Measurements from ENCODE around the gene SS18L1. TPM values are rescaled to one million over a fixed set of nuclear protein-coding genes. Genes with fewer than 3 reads are reported as not detected.

SS18L1 gene
- total and polyA plus RNA-seq, 2 experiments from 2014 or later: 6.5 to 32.6 TPM

DNA sequence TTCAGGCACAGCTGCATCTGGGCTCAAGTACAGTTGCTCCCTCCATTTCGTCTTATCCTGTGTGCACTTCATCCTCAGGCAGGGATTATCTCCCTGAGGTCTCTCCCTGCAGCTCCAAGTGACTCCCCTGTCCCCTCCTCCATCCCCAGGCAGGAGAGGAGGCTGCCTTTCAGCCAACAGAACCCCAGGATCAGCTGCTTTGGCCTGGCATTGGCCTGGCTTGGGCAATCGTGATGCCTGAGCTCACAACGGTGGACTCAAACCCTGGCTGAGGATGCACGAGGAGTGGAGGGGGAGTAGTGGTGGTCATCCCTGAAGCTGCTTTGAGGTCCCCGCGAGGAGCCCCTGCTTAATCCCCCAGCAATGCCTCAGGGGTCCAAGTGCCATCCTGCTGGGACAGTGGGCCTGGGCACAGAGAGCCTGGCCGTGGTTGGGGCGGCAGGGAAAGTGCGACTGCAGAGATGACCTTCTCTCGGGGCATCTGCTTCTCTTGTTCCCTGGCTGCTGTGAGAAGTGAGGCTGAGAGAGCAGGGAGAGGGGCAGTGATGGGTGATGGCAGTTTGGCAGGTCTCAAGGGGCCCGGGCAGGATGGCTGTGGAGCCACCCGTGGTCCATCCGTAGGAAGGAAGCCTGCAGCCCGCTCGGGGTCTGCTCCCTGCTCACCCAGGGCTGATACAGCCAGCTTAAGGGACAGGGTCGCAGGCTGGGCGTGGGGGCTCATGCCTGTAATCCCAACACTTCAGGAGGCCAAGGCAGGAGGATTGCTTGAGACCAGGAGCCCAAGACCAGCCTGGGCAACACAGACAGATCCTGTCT, 82.5 kb downstream of the SS18L1 start:
- Mint-ChIP-seq H3K36me3 (ENCODE audit: low read depth) (no peaks in the 10 kb centered on the region; the same call in 2 of the 3 replicates), H3K4me3 (no peak overlapping the region), H3K27me3 (ENCODE audit: insufficient read depth, low read depth, poor library complexity) (peaks cover 12% of the 10 kb centered on the region), H3K9me3 (no peaks in the 10 kb centered on the region), H3K4me1 (peaks cover 16% of the 10 kb centered on the region), H3K27ac (no peak overlapping the region)
- Histone ChIP-seq H3K27me3 (ENCODE audit: insufficient read depth) (peaks cover 14% of the 10 kb centered on the region), H3K4me2 (no peak overlapping the region), H3K4me1 (ENCODE audit: insufficient read depth) (peaks cover 5% of the 10 kb centered on the region; the same call in 1 of the 2 replicates), H3K36me3 (ENCODE audit: insufficient read depth) (no peaks in the 10 kb centered on the region), H3K4me3 (no peak overlapping the region), H3F3A (replicated peaks; ENCODE audit: low read depth) (no peaks in the 10 kb centered on the region), H4K20me1 (replicated peaks; ENCODE audit: insufficient read depth) (no peaks in the 10 kb centered on the region), H2AFZ (no peak overlapping the region), H3K79me2 (replicated peaks; ENCODE audit: insufficient read depth) (no peaks in the 10 kb centered on the region), H3K9me2 (ENCODE audit: insufficient read depth) (no peaks in the 10 kb centered on the region), H3K27ac (ENCODE audit: low read depth) (no peak overlapping the region)
- TF ChIP-seq POLR2AphosphoS5 (IDR thresholded peaks at IDR 0.05; ENCODE audit: low read depth) (no peak), ZNF114 (CRISPR knock-in tag; IDR thresholded peaks at IDR 0.05) (no peak), STAT1 (IDR thresholded peaks at IDR 0.05; ENCODE audit: unreplicated experiment) (no peak), JUNB (IDR thresholded peaks at IDR 0.05; ENCODE audit: unreplicated experiment) (no peak), EZH2 (IDR thresholded peaks at IDR 0.05; ENCODE audit: low read depth, unreplicated experiment) (no peak), ZNF331 (CRISPR knock-in tag; IDR thresholded peaks at IDR 0.05; ENCODE audit: low read depth) (no peak), EZH2phosphoT487 (IDR thresholded peaks at IDR 0.05; ENCODE audit: unreplicated experiment) (no peak), NANOG (IDR thresholded peaks at IDR 0.05; ENCODE audit: borderline replicate concordance) (no peak), CREB1 (CRISPR knock-in tag; IDR thresholded peaks at IDR 0.05; ENCODE audit: low read depth) (no peak)
- TF ChIP-seq, protein P1, sequence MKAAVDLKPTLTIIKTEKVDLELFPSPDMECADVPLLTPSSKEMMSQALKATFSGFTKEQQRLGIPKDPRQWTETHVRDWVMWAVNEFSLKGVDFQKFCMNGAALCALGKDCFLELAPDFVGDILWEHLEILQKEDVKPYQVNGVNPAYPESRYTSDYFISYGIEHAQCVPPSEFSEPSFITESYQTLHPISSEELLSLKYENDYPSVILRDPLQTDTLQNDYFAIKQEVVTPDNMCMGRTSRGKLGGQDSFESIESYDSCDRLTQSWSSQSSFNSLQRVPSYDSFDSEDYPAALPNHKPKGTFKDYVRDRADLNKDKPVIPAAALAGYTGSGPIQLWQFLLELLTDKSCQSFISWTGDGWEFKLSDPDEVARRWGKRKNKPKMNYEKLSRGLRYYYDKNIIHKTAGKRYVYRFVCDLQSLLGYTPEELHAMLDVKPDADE (IDR thresholded peaks at IDR 0.05): no peak
- TF ChIP-seq, protein P2, sequence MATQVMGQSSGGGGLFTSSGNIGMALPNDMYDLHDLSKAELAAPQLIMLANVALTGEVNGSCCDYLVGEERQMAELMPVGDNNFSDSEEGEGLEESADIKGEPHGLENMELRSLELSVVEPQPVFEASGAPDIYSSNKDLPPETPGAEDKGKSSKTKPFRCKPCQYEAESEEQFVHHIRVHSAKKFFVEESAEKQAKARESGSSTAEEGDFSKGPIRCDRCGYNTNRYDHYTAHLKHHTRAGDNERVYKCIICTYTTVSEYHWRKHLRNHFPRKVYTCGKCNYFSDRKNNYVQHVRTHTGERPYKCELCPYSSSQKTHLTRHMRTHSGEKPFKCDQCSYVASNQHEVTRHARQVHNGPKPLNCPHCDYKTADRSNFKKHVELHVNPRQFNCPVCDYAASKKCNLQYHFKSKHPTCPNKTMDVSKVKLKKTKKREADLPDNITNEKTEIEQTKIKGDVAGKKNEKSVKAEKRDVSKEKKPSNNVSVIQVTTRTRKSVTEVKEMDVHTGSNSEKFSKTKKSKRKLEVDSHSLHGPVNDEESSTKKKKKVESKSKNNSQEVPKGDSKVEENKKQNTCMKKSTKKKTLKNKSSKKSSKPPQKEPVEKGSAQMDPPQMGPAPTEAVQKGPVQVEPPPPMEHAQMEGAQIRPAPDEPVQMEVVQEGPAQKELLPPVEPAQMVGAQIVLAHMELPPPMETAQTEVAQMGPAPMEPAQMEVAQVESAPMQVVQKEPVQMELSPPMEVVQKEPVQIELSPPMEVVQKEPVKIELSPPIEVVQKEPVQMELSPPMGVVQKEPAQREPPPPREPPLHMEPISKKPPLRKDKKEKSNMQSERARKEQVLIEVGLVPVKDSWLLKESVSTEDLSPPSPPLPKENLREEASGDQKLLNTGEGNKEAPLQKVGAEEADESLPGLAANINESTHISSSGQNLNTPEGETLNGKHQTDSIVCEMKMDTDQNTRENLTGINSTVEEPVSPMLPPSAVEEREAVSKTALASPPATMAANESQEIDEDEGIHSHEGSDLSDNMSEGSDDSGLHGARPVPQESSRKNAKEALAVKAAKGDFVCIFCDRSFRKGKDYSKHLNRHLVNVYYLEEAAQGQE (IDR thresholded peaks at IDR 0.05; ENCODE audit: unreplicated experiment): no peak
- TF ChIP-seq, protein P3, sequence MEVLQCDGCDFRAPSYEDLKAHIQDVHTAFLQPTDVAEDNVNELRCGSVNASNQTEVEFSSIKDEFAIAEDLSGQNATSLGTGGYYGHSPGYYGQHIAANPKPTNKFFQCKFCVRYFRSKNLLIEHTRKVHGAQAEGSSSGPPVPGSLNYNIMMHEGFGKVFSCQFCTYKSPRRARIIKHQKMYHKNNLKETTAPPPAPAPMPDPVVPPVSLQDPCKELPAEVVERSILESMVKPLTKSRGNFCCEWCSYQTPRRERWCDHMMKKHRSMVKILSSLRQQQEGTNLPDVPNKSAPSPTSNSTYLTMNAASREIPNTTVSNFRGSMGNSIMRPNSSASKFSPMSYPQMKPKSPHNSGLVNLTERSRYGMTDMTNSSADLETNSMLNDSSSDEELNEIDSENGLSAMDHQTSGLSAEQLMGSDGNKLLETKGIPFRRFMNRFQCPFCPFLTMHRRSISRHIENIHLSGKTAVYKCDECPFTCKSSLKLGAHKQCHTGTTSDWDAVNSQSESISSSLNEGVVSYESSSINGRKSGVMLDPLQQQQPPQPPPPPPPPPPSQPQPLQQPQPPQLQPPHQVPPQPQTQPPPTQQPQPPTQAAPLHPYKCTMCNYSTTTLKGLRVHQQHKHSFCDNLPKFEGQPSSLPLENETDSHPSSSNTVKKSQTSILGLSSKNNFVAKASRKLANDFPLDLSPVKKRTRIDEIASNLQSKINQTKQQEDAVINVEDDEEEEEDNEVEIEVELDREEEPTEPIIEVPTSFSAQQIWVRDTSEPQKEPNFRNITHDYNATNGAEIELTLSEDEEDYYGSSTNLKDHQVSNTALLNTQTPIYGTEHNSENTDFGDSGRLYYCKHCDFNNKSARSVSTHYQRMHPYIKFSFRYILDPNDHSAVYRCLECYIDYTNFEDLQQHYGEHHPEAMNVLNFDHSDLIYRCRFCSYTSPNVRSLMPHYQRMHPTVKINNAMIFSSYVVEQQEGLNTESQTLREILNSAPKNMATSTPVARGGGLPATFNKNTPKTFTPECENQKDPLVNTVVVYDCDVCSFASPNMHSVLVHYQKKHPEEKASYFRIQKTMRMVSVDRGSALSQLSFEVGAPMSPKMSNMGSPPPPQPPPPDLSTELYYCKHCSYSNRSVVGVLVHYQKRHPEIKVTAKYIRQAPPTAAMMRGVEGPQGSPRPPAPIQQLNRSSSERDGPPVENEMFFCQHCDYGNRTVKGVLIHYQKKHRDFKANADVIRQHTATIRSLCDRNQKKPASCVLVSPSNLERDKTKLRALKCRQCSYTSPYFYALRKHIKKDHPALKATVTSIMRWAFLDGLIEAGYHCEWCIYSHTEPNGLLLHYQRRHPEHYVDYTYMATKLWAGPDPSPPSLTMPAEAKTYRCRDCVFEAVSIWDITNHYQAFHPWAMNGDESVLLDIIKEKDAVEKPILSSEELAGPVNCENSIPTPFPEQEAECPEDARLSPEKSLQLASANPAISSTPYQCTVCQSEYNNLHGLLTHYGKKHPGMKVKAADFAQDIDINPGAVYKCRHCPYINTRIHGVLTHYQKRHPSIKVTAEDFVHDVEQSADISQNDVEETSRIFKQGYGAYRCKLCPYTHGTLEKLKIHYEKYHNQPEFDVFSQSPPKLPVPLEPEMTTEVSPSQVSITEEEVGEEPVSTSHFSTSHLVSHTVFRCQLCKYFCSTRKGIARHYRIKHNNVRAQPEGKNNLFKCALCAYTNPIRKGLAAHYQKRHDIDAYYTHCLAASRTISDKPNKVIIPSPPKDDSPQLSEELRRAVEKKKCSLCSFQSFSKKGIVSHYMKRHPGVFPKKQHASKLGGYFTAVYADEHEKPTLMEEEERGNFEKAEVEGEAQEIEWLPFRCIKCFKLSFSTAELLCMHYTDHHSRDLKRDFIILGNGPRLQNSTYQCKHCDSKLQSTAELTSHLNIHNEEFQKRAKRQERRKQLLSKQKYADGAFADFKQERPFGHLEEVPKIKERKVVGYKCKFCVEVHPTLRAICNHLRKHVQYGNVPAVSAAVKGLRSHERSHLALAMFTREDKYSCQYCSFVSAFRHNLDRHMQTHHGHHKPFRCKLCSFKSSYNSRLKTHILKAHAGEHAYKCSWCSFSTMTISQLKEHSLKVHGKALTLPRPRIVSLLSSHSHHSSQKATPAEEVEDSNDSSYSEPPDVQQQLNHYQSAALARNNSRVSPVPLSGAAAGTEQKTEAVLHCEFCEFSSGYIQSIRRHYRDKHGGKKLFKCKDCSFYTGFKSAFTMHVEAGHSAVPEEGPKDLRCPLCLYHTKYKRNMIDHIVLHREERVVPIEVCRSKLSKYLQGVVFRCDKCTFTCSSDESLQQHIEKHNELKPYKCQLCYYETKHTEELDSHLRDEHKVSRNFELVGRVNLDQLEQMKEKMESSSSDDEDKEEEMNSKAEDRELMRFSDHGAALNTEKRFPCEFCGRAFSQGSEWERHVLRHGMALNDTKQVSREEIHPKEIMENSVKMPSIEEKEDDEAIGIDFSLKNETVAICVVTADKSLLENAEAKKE (CRISPR knock-in tag; IDR thresholded peaks at IDR 0.05): no peak
- TF ChIP-seq, protein P4, sequence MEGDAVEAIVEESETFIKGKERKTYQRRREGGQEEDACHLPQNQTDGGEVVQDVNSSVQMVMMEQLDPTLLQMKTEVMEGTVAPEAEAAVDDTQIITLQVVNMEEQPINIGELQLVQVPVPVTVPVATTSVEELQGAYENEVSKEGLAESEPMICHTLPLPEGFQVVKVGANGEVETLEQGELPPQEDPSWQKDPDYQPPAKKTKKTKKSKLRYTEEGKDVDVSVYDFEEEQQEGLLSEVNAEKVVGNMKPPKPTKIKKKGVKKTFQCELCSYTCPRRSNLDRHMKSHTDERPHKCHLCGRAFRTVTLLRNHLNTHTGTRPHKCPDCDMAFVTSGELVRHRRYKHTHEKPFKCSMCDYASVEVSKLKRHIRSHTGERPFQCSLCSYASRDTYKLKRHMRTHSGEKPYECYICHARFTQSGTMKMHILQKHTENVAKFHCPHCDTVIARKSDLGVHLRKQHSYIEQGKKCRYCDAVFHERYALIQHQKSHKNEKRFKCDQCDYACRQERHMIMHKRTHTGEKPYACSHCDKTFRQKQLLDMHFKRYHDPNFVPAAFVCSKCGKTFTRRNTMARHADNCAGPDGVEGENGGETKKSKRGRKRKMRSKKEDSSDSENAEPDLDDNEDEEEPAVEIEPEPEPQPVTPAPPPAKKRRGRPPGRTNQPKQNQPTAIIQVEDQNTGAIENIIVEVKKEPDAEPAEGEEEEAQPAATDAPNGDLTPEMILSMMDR (conservative IDR thresholded peaks at IDR 0.05; ENCODE audit: low read depth in 2 of 2): no peak
- ATAC-seq (no peak), DNase-seq (ENCODE audit: low spot score) (no peak)
